Measurements from ENCODE around the gene SORCS3.

SORCS3 gene

GRCh38 chr10:104741127-104741526 lies 100.0 kb downstream of the SORCS3 start:
- TF ChIP-seq EZH2phosphoT487 (conservative IDR thresholded peaks at IDR 0.05; ENCODE audit: low read length) (no peak), CTCF (IDR thresholded peaks at IDR 0.05; ENCODE audit: insufficient read depth, low read length, poor library complexity, severe bottlenecking) (no peak)
- Histone ChIP-seq H3K36me3 (ENCODE audit: low read length) (no peaks in the 10 kb centered on the region), H3K9me2 (replicated peaks; ENCODE audit: insufficient read depth, low read length) (no peaks in the 10 kb centered on the region), H3K27ac (ENCODE audit: low read depth, low read length) (no peak overlapping the region), H4K20me1 (ENCODE audit: low read depth, low read length) (no peaks in the 10 kb centered on the region), H3K4me2 (ENCODE audit: low read depth, low read length, poor library complexity, severe bottlenecking) (no peak overlapping the region), H3F3A (ENCODE audit: insufficient read depth) (no peaks in the 10 kb centered on the region), H3K27me3 (ENCODE audit: low read length) (no peaks in the 10 kb centered on the region), H3K4me3 (ENCODE audit: insufficient read depth, low read length, poor library complexity, severe bottlenecking) (no peak overlapping the region), H3K79me2 (ENCODE audit: insufficient read depth, low read length) (no peaks in the 10 kb centered on the region), H2AFZ (ENCODE audit: low read depth, low read length, severe bottlenecking) (no peak overlapping the region), H3K9me3 (ENCODE audit: insufficient read depth, low read length) (no peaks in the 10 kb centered on the region), H3K9ac (ENCODE audit: low read length) (no peak overlapping the region)

- Histone ChIP-seq H4K20me1 (ENCODE audit: low read depth, low read length) (no peaks in the 10 kb centered on the region), H3K79me2 (ENCODE audit: insufficient read depth, low read length) (no peaks in the 10 kb centered on the region), H2AFZ (ENCODE audit: low read depth, low read length, severe bottlenecking) (no peak overlapping the region), H3K4me2 (ENCODE audit: low read depth, low read length, poor library complexity, severe bottlenecking) (no peak overlapping the region), H3K9me2 (replicated peaks; ENCODE audit: insufficient read depth, low read length) (no peaks in the 10 kb centered on the region; the same call in 1 of the 2 replicates), H3K27ac (ENCODE audit: low read depth, low read length) (no peak overlapping the region), H3K27me3 (ENCODE audit: low read length) (no peaks in the 10 kb centered on the region), H3K36me3 (ENCODE audit: low read length) (no peaks in the 10 kb centered on the region), H3F3A (ENCODE audit: insufficient read depth) (no peaks in the 10 kb centered on the region), H3K9ac (ENCODE audit: low read length) (no peak overlapping the region), H3K9me3 (ENCODE audit: insufficient read depth, low read length) (no peaks in the 10 kb centered on the region), H3K4me3 (ENCODE audit: insufficient read depth, low read length, poor library complexity, severe bottlenecking) (no peak overlapping the region)
- TF ChIP-seq EZH2phosphoT487 (conservative IDR thresholded peaks at IDR 0.05; ENCODE audit: low read length) (no peak), CTCF (IDR thresholded peaks at IDR 0.05; ENCODE audit: insufficient read depth, low read length, poor library complexity, severe bottlenecking) (no peak)
Observed at GRCh38 chr10:104744052-104744451, 103.0 kb downstream of the SORCS3 start.

- Histone ChIP-seq H3K9ac (ENCODE audit: low read length) (no peak overlapping the region), H3K4me2 (ENCODE audit: low read depth, low read length, poor library complexity, severe bottlenecking) (no peak overlapping the region), H2AFZ (ENCODE audit: low read depth, low read length, severe bottlenecking) (no peak overlapping the region), H3F3A (ENCODE audit: insufficient read depth) (no peaks in the 10 kb centered on the region), H3K9me3 (ENCODE audit: insufficient read depth, low read length) (no peaks in the 10 kb centered on the region), H3K79me2 (ENCODE audit: insufficient read depth, low read length) (no peaks in the 10 kb centered on the region), H3K27ac (ENCODE audit: low read depth, low read length) (no peak overlapping the region), H3K9me2 (replicated peaks; ENCODE audit: insufficient read depth, low read length) (no peaks in the 10 kb centered on the region; the same call in 1 of the 2 replicates), H3K27me3 (ENCODE audit: low read length) (no peaks in the 10 kb centered on the region), H3K4me3 (ENCODE audit: insufficient read depth, low read length, poor library complexity, severe bottlenecking) (no peak overlapping the region), H4K20me1 (ENCODE audit: low read depth, low read length) (no peaks in the 10 kb centered on the region), H3K36me3 (ENCODE audit: low read length) (no peaks in the 10 kb centered on the region)
- TF ChIP-seq CTCF (IDR thresholded peaks at IDR 0.05; ENCODE audit: insufficient read depth, low read length, poor library complexity, severe bottlenecking) = no peak
- TF ChIP-seq EZH2phosphoT487 (conservative IDR thresholded peaks at IDR 0.05; ENCODE audit: low read length) = no peak
Observed at GRCh38 chr10:104750291-104750690, 109.2 kb downstream of the SORCS3 start.
